Measurements from ENCODE around the gene RNASEH2C. TPM values are rescaled to one million over a fixed set of nuclear protein-coding genes. Genes with fewer than 3 reads are reported as not detected.

RNASEH2C gene
- total RNA-seq, 2 experiments from 2014 or later: 25.3 to 25.9 TPM

GRCh38 chr11:65743681-65744025 lies 23.1 kb upstream of the RNASEH2C start:
- ChIA-PET CTCF (no interaction called here), POLR2A (no interaction called here)
- intact Hi-C loops (cut with DNase I, micrococcal nuclease): no loop called here
- peaks cover 29% of the 10 kb centered on the region for H3K27me3 Mint-ChIP-seq
- Histone ChIP-seq H3K36me3 (ENCODE audit: insufficient read depth, low read length) (no peaks in the 10 kb centered on the region), H3K27me3 (ENCODE audit: control insufficient read depth in 1 of 2, insufficient read depth in 2 of 2, low read length in 2 of 2) (peaks cover 0 to 8% of the 10 kb centered on the region in 2 experiments), H3K4me1 (ENCODE audit: insufficient read depth, low read length) (no peaks in the 10 kb centered on the region), H3K27ac (ENCODE audit: low read depth in 1 of 2, low read length in 2 of 2) (no peak overlapping the region), H3K9me3 (ENCODE audit: control insufficient read depth in 1 of 2, insufficient read depth in 1 of 2, low read length in 2 of 2) (no peaks in the 10 kb centered on the region), H3K4me3 (ENCODE audit: low read length) (no peak overlapping the region)
- no peak for TF ChIP-seq CTCF (IDR thresholded peaks at IDR 0.05)
- no peaks in the 10 kb centered on the region for H3K4me1 Mint-ChIP-seq (ENCODE audit: low read depth)
- ATAC-seq (ENCODE audit: poor library complexity): no peak
- no peaks in the 10 kb centered on the region for H3K36me3 Mint-ChIP-seq (ENCODE audit: low read depth)
- H3K27ac Mint-ChIP-seq: no peak overlapping the region
- DNase-seq: no peak
- H3K4me3 Mint-ChIP-seq: no peak overlapping the region
- no peaks in the 10 kb centered on the region for H3K9me3 Mint-ChIP-seq

- Mint-ChIP-seq H3K4me3 (no peak overlapping the region), H3K27ac (no peak overlapping the region), H3K9me3 (no peaks in the 10 kb centered on the region), H3K36me3 (ENCODE audit: low read depth) (no peaks in the 10 kb centered on the region), H3K27me3 (peaks cover 36% of the 10 kb centered on the region), H3K4me1 (ENCODE audit: low read depth) (no peaks in the 10 kb centered on the region)
- POLR2A ChIA-PET: no interaction called here
- Histone ChIP-seq H3K4me1 (ENCODE audit: insufficient read depth, low read length) (no peaks in the 10 kb centered on the region), H3K27ac (ENCODE audit: low read depth in 1 of 2, low read length in 2 of 2) (no peak overlapping the region), H3K9me3 (ENCODE audit: control insufficient read depth in 1 of 2, insufficient read depth in 1 of 2, low read length in 2 of 2) (no peaks in the 10 kb centered on the region), H3K27me3 (ENCODE audit: control insufficient read depth in 1 of 2, insufficient read depth in 2 of 2, low read length in 2 of 2) (peaks cover 3 to 12% of the 10 kb centered on the region in 2 experiments), H3K4me3 (ENCODE audit: low read length) (no peak overlapping the region), H3K36me3 (ENCODE audit: insufficient read depth, low read length) (no peaks in the 10 kb centered on the region)
- no peak for TF ChIP-seq CTCF (IDR thresholded peaks at IDR 0.05)
- ATAC-seq (ENCODE audit: poor library complexity) (no peak), DNase-seq (no peak)
- CTCF ChIA-PET: no interaction called here
- intact Hi-C loops (cut with DNase I, micrococcal nuclease): no loop called here
Observed at GRCh38 chr11:65742353-65742752, 21.8 kb upstream of the RNASEH2C start.

GRCh38 chr11:65741185-65741584 lies 20.6 kb upstream of the RNASEH2C start:
- H3K27me3 ChIP-seq (ENCODE audit: control insufficient read depth in 1 of 2, insufficient read depth in 2 of 2, low read length in 2 of 2): peaks cover 3 to 12% of the 10 kb centered on the region in 2 experiments
- DNase-seq: no peak
- H3K4me1 ChIP-seq (ENCODE audit: insufficient read depth, low read length): no peaks in the 10 kb centered on the region

More at GRCh38 chr11:65741185-65741584, 20.6 kb upstream of the RNASEH2C start:
- CTCF ChIA-PET: interaction anchor here (1.1 kb wide), 1 partner anchor 28 kb away, joined by 3 read pairs; no protein-coding TSS in a partner anchor
- Mint-ChIP-seq H3K27ac (no peak overlapping the region), H3K4me3 (no peak overlapping the region), H3K9me3 (no peaks in the 10 kb centered on the region), H3K36me3 (ENCODE audit: low read depth) (no peaks in the 10 kb centered on the region), H3K27me3 (peaks cover 36% of the 10 kb centered on the region), H3K4me1 (ENCODE audit: low read depth) (no peaks in the 10 kb centered on the region)
- no peak for ATAC-seq (ENCODE audit: poor library complexity)
- no peak for TF ChIP-seq CTCF (IDR thresholded peaks at IDR 0.05)
- Histone ChIP-seq H3K9me3 (ENCODE audit: control insufficient read depth in 1 of 2, insufficient read depth in 1 of 2, low read length in 2 of 2) (no peaks in the 10 kb centered on the region), H3K36me3 (ENCODE audit: insufficient read depth, low read length) (no peaks in the 10 kb centered on the region), H3K27ac (ENCODE audit: low read depth in 1 of 2, low read length in 2 of 2) (no peak overlapping the region), H3K4me3 (ENCODE audit: low read length) (no peak overlapping the region)
- POLR2A ChIA-PET: no interaction called here
- intact Hi-C loops (cut with DNase I, micrococcal nuclease): no loop called here

Measured in CD4-positive, alpha-beta T cell (primary cell).